HCT116 (cell line): ENCODE measurements around the gene EML2.

Experiments used
- CBX3 ChIP-seq: IDR thresholded peaks from 2 replicates; pipeline ENCODE4 v1.6.1; 2012; ENCODE audit warnings: low read depth
- CEBPB ChIP-seq: IDR thresholded peaks from 2 replicates; pipeline ENCODE4 v1.6.1; 2012; ENCODE audit warnings: low read depth
- CTCF ChIP-seq, 3 experiments: fragments of 200-600 bp in 1 of 3; sonication (generic) in 1 of 3; IDR thresholded peaks in 2 of 3; conservative IDR thresholded peaks in 1 of 3; 2 replicates each; pipeline ENCODE4 v1.5.1; 2012 to 2017; ENCODE audit warnings: low read depth in 2 of 3, low read length in 2 of 3, antibody characterized with exemption in 1 of 3, borderline replicate concordance in 1 of 3, control low read depth in 1 of 3, mild to moderate bottlenecking in 1 of 3, mixed read lengths in 1 of 3, mixed run types in 1 of 3, moderate library complexity in 1 of 3; ENCODE audit not compliant: insufficient read depth in 1 of 3
- ELF1 ChIP-seq: IDR thresholded peaks from 2 replicates; pipeline ENCODE4 v1.6.1; 2012; ENCODE audit warnings: low read depth, borderline replicate concordance
- EZH2 ChIP-seq: fragments of 200-600 bp; sonication (generic); IDR thresholded peaks from 2 replicates; pipeline ENCODE4 v1.6.1; 2017; ENCODE audit warnings: antibody characterized with exemption, mixed run types
- EZH2phosphoT487 ChIP-seq: fragments of 200-600 bp; IDR thresholded peaks from 2 replicates; pipeline ENCODE4 v1.6.1; 2018; ENCODE audit warnings: antibody characterized with exemption, borderline replicate concordance
- JUND ChIP-seq: IDR thresholded peaks from 2 replicates; pipeline ENCODE4 v1.6.1; 2012
- POLR2A ChIP-seq: IDR thresholded peaks from 2 replicates; pipeline ENCODE4 v1.7.0; 2011; ENCODE audit warnings: borderline replicate concordance; ENCODE audit not compliant: insufficient read depth, insufficient read length; ENCODE audit errors: extremely low read depth
- POLR2AphosphoS5 ChIP-seq: IDR thresholded peaks from 2 replicates; pipeline ENCODE4 v1.6.1; 2011; ENCODE audit warnings: mild to moderate bottlenecking, low read depth, low read length, moderate library complexity
- REST ChIP-seq: IDR thresholded peaks from 2 replicates; pipeline ENCODE4 v1.6.1; 2012; ENCODE audit warnings: low read depth
- SP1 ChIP-seq: IDR thresholded peaks from 2 replicates; pipeline ENCODE4 v1.6.1; 2012; ENCODE audit warnings: low read depth
- TCF7L2 ChIP-seq: IDR thresholded peaks from 2 replicates; pipeline ENCODE4 v1.7.0; 2011; ENCODE audit warnings: borderline replicate concordance, inconsistent platforms; ENCODE audit not compliant: insufficient read depth, insufficient read length; ENCODE audit errors: extremely low read depth
- ZBTB33 ChIP-seq: IDR thresholded peaks from 2 replicates; pipeline ENCODE4 v1.6.1; 2011; ENCODE audit warnings: mild to moderate bottlenecking, low read length, moderate library complexity; ENCODE audit not compliant: insufficient replicate concordance; ENCODE audit errors: extremely low read depth
- ZNF274 ChIP-seq: fragments of 200-500 bp; sonication (Bioruptor generic); IDR thresholded peaks from 2 replicates; pipeline ENCODE4 v1.6.1; 2014; ENCODE audit warnings: mild to moderate bottlenecking, low read depth, low read length, inconsistent platforms

GRCh38 chr19:45621976-45622503 lies 17.2 kb downstream of the EML2 start:
- TF ChIP-seq CTCF (IDR thresholded peaks at IDR 0.05 in 2 of 3, conservative IDR thresholded peaks at IDR 0.05 in 1 of 3; ENCODE audit: borderline replicate concordance in 1 of 3, insufficient read depth in 1 of 3, low read depth in 2 of 3, low read length in 2 of 3) (no peak), ZBTB33 (no peak), SP1 (no peak), POLR2A (no peak), POLR2AphosphoS5 (no peak), CEBPB (no peak), EZH2phosphoT487 (no peak), ELF1 (no peak), EZH2 (no peak), ZNF274 (no peak), JUND (no peak), REST (no peak), TCF7L2 (no peak), CBX3 (no peak)
